K562 (cell line): ENCODE results near the gene CCDC85A. TPM values are rescaled to one million over a fixed set of nuclear protein-coding genes. Genes with fewer than 3 reads are reported as not detected.

Experiments
- ATAC-seq: fragments of 200-7000 bp; cut with Tn5 transposase; 3 replicates; pipeline ENCODE4 v1.9.1; 2020; ENCODE audit warnings: moderate library complexity
- BruUV-seq: library from RNA; stranded (reverse); fragments of 400-500 nt; replicated peaks from 2 replicates; lab custom pipeline; 2021; lab: Mats Ljungman, UMichigan
- CTCF ChIA-PET: fragments of 300-600 bp; formaldehyde crosslinking; extraction: SDS; loops from one replicate; lab custom pipeline; 2021; ENCODE audit warnings: low intra/inter-chr PET ratio; lab: Yijun Ruan, JAX
- POLR2A ChIA-PET: fragments of 300-600, 350-650 bp; sonication (Branson Sonifier 250); formaldehyde crosslinking; extraction: SDS; loops from one replicate; lab custom pipeline; 2021; ENCODE audit warnings: antibody characterized with exemption, inconsistent platforms; lab: Yijun Ruan, JAX
- DNase-seq, 4 experiments: peaks; one replicate each; pipeline versions ENCODE4 v3.0.0 to v3.0.0-alpha.2; 2011 to 2018; ENCODE audit warnings: low spot score in 3 of 4, mixed read lengths in 3 of 4; ENCODE audit errors: extremely low read depth in 1 of 4
- FAIRE-seq: peaks from 2 replicates; lab custom pipeline; 2011; peaks lifted over from hg19 to GRCh38; lab: Jason Lieb, UNC
- H2AFZ ChIP-seq: 2 replicates; pipeline ENCODE4 v1.6.0; 2011; ENCODE audit warnings: low read depth, low read length, control low read depth, inconsistent platforms
- H3K27ac ChIP-seq: fragments of 200-600 bp; 3 replicates; pipeline ENCODE4 v1.8.0; 2011; ENCODE audit warnings: low read depth, mild to moderate bottlenecking, control low read depth, inconsistent platforms, low read length, moderate library complexity, mixed read lengths; ENCODE audit errors: extremely low read depth
- H3K27me3 ChIP-seq, 2 experiments: fragments of 300-600 bp in 1 of 2; 2 replicates in 1 of 2; 3 replicates in 1 of 2; pipeline versions ENCODE4 v1.6.0 to v1.8.0; 2011; ENCODE audit warnings: inconsistent platforms in 2 of 2, low read length in 2 of 2, mild to moderate bottlenecking in 1 of 2, mixed read lengths in 1 of 2, moderate library complexity in 1 of 2; ENCODE audit not compliant: control insufficient read depth in 2 of 2, insufficient read depth in 2 of 2
- H3K36me3 ChIP-seq: fragments of 300-600 bp; 3 replicates; pipeline ENCODE4 v1.8.0; 2011; ENCODE audit warnings: mild to moderate bottlenecking, low read length, inconsistent platforms; ENCODE audit not compliant: control insufficient read depth, insufficient read depth
- H3K4me1 ChIP-seq, 2 experiments: fragments of 200-600 bp in 1 of 2; replicated peaks in 1 of 2; 2 replicates in 1 of 2; 3 replicates in 1 of 2; pipeline versions ENCODE4 v1.5.1 to v1.8.0; 2011; ENCODE audit warnings: inconsistent platforms in 2 of 2, low read length in 2 of 2, mild to moderate bottlenecking in 1 of 2, mixed read lengths in 1 of 2, moderate library complexity in 1 of 2; ENCODE audit not compliant: control insufficient read depth in 2 of 2, insufficient read depth in 2 of 2
- H3K4me2 ChIP-seq: 2 replicates; pipeline ENCODE4 v1.6.1; 2011; ENCODE audit warnings: low read length, control low read depth, inconsistent platforms, mixed read lengths; ENCODE audit not compliant: insufficient read depth
- H3K4me3 ChIP-seq: fragments of 200-600 bp; sonication (generic), shearing (Covaris generic); 2 replicates; pipeline ENCODE4 v1.5.1; 2016; ENCODE audit warnings: control low read depth, inconsistent platforms
- H3K79me2 ChIP-seq: fragments of 200-600 bp; 3 replicates; pipeline ENCODE4 v1.8.0; 2011; ENCODE audit warnings: low read length, inconsistent platforms; ENCODE audit not compliant: control insufficient read depth, insufficient read depth
- H3K9ac ChIP-seq, 2 experiments: 2 replicates each; pipeline versions ENCODE4 v1.6.0 to v1.6.1; 2011; ENCODE audit warnings: low read depth in 2 of 2, low read length in 2 of 2, control low read depth in 1 of 2, inconsistent platforms in 1 of 2, mild to moderate bottlenecking in 1 of 2, mixed read lengths in 1 of 2; ENCODE audit not compliant: insufficient read depth in 1 of 2
- H3K9me1 ChIP-seq: one replicate; pipeline ENCODE4 v1.6.0; 2011; ENCODE audit warnings: inconsistent platforms, mild to moderate bottlenecking, low read length, moderate library complexity; ENCODE audit not compliant: control insufficient read depth, insufficient read depth
- H3K9me3 ChIP-seq: replicated peaks from 2 replicates; pipeline ENCODE4 v1.5.1; 2011; ENCODE audit warnings: low read depth, low read length, inconsistent platforms; ENCODE audit not compliant: control insufficient read depth, insufficient read depth
- H4K20me1 ChIP-seq: replicated peaks from 2 replicates; pipeline ENCODE4 v1.6.1; 2011; ENCODE audit warnings: low read length, inconsistent platforms, mixed read lengths; ENCODE audit not compliant: control insufficient read depth, insufficient read depth
- ATF2 ChIP-seq: sonication (generic); formaldehyde crosslinking; IDR thresholded peaks from 2 replicates; pipeline ENCODE4 v1.8.1; 2022; ENCODE audit warnings: missing genetic modification reagents
- CAMTA2 ChIP-seq: fragments of 250-450 bp; sonication (Bioruptor Pico); conservative IDR thresholded peaks from 2 replicates; pipeline ENCODE4 v1.5.1; 2022
- FIP1L1 ChIP-seq: fragments of 200-400 bp; formaldehyde crosslinking; IDR thresholded peaks from 2 replicates; pipeline ENCODE4 v1.6.1; 2018; ENCODE audit warnings: mild to moderate bottlenecking, low read depth, low read length; ENCODE audit not compliant: poor library complexity, severe bottlenecking
- GABPB1 ChIP-seq: sonication (generic); formaldehyde crosslinking; IDR thresholded peaks from 2 replicates; pipeline ENCODE4 v1.8.0; 2022; ENCODE audit warnings: mild to moderate bottlenecking, missing genetic modification reagents
- KHSRP ChIP-seq: fragments of 450-650 bp; IDR thresholded peaks from 2 replicates; pipeline ENCODE4 v1.6.1; 2017
- MCM7 ChIP-seq, 2 experiments: fragments of 450-650 bp; IDR thresholded peaks; 2 replicates each; pipeline ENCODE4 v1.6.1; 2016 to 2018
- MIER1 ChIP-seq: fragments of 450-650 bp; IDR thresholded peaks from 2 replicates; pipeline ENCODE4 v1.6.1; 2016; ENCODE audit warnings: antibody characterized with exemption, mild to moderate bottlenecking, low read depth
- PATZ1 ChIP-seq: fragments of 250-450 bp; sonication (Bioruptor Pico); IDR thresholded peaks from 2 replicates; pipeline ENCODE4 v1.5.0; 2020; ENCODE audit warnings: mild to moderate bottlenecking, borderline replicate concordance
- PHF8 ChIP-seq: fragments of 200-600 bp; sonication (generic); IDR thresholded peaks from 2 replicates; pipeline ENCODE4 v1.6.1; 2012; ENCODE audit warnings: mixed run types, mild to moderate bottlenecking, inconsistent platforms, low read length, moderate library complexity, borderline replicate concordance
- RCOR1 ChIP-seq, 2 experiments: IDR thresholded peaks; 2 replicates each; pipeline ENCODE4 v1.6.1; 2012; ENCODE audit warnings: low read depth in 2 of 2, low read length in 2 of 2, borderline replicate concordance in 1 of 2, improper control_type of control experiment in 1 of 2
- SOX6 ChIP-seq: fragments of 450-650 bp; IDR thresholded peaks from 2 replicates; pipeline ENCODE4 v1.6.1; 2014; ENCODE audit warnings: mild to moderate bottlenecking
- THRB ChIP-seq: fragments of 450-650 bp; formaldehyde crosslinking; conservative IDR thresholded peaks from 2 replicates; pipeline ENCODE4 v1.4.0; 2022; ENCODE audit warnings: mild to moderate bottlenecking, missing genetic modification characterization
- UBTF ChIP-seq, 2 experiments: IDR thresholded peaks; 2 replicates each; pipeline ENCODE4 v1.6.1; 2012; ENCODE audit warnings: improper control_type of control experiment in 2 of 2, low read depth in 2 of 2, low read length in 2 of 2, borderline replicate concordance in 1 of 2
- XRCC5 ChIP-seq: fragments of 200-400 bp; formaldehyde crosslinking; IDR thresholded peaks from 2 replicates; pipeline ENCODE4 v1.6.1; 2017; ENCODE audit warnings: low read depth, mild to moderate bottlenecking, low read length
- ZNF253 ChIP-seq: fragments of 250-450 bp; sonication (Bioruptor Pico); conservative IDR thresholded peaks from 2 replicates; pipeline ENCODE4 v1.6.1; 2021; ENCODE audit warnings: mild to moderate bottlenecking
- ZNF316 ChIP-seq: fragments of 450-650 bp; IDR thresholded peaks from 2 replicates; pipeline ENCODE4 v1.6.1; 2016
- ZNF444 ChIP-seq: fragments of 250-450 bp; sonication (Bioruptor Pico); IDR thresholded peaks from 2 replicates; pipeline ENCODE4 v1.4.0; 2020; ENCODE audit warnings: mild to moderate bottlenecking, moderate library complexity
- ZNF79 ChIP-seq: fragments of 250-450 bp; sonication (Bioruptor Pico); IDR thresholded peaks from 2 replicates; pipeline ENCODE4 v1.4.0; 2020; ENCODE audit warnings: low read depth, mild to moderate bottlenecking, moderate library complexity
- WGBS: fragments of 100-300 bp; shearing (Covaris generic); methylation state at CpG from one replicate; pipeline ENCODE4 v1.1.6; 2016; ENCODE audit warnings: low coverage, mixed read lengths; ENCODE audit not compliant: insufficient coverage; ENCODE audit errors: missing lambda C conversion rate; 5-methylcytosine and 5-hydroxymethylcytosine counted together
- in situ Hi-C: fragments of 300-500 bp; cut with MboI; formaldehyde crosslinking; loops from 4 replicates; pipeline ENCODE4 v1.15.0; 2018; ENCODE audit warnings: inconsistent platforms, mixed read lengths
- intact Hi-C: fragments of 100-400 bp; cut with micrococcal nuclease; formaldehyde crosslinking; loops from 2 replicates; pipeline ENCODE4 v1.14.2; 2022
- polyA plus RNA-seq, 8 experiments: library from polyadenylated mRNA; depleted of rRNA in 4 of 8; stranded (reverse) in 5 of 8; unstranded in 3 of 8; fragments of >200 nt; fragmentation: Nextera tagmentation in 2 of 8; fragmentation: Illumina TruSeq in 1 of 8; extraction: Ambion mirVana in 2 of 8; extraction: Trizol in 1 of 8; gene quantifications; 2 replicates each; pipeline versions ENCODE4 v1.2.1 to v1.2.3, GENCODE V29; 2011 to 2014; ENCODE audit warnings: inconsistent platforms in 1 of 8, missing spikeins in 1 of 8
- total RNA-seq, 7 experiments: library from RNA; depleted of rRNA in 6 of 7; stranded (reverse); fragments of >200 nt in 6 of 7; fragmentation: Illumina TruSeq in 2 of 7; extraction: Trizol in 2 of 7; gene quantifications; 2 replicates each; pipeline versions ENCODE4 v1.2.1 to v1.2.3, GENCODE V29; 2011 to 2021; ENCODE audit warnings: low replicate concordance in 1 of 7

Gene CCDC85A
- total and polyA plus RNA-seq, 9 of the 15 experiments (the other 6 are each of a cell fraction or from before 2014, with no cell fraction given) = 0.03 to 0.14 (median 0.10) TPM; not detected in 5

- Histone ChIP-seq H3K4me3 (no peak overlapping the region), H3K36me3 (no peaks in the 10 kb centered on the region), H2AFZ (no peak overlapping the region), H4K20me1 (no peaks in the 10 kb centered on the region), H3K9me1 (no peaks in the 10 kb centered on the region), H3K4me1 (no peaks in the 10 kb centered on the region), H3K27ac (no peak overlapping the region), H3K79me2 (no peaks in the 10 kb centered on the region), H3K27me3 (no peaks in the 10 kb centered on the region), H3K9me3 (no peaks in the 10 kb centered on the region), H3K9ac (no peak overlapping the region), H3K4me2 (no peak overlapping the region)
- no peak for FAIRE-seq
- no TSS peak for BruUV-seq
- no peak for DNase-seq
- intact Hi-C loops = no loop called here
- POLR2A ChIA-PET = no interaction called here
- in situ Hi-C loops = loop anchor here (25.0 kb wide), 1 partner anchor 538 kb away; no protein-coding TSS in a partner anchor
- ATAC-seq = no peak
- CTCF ChIA-PET = interaction anchor here (0.5 kb wide), 1 partner anchor 1719 kb away, joined by 4 read pairs; no protein-coding TSS in a partner anchor
- 0% methylated on average over 1 of the region's 1 CpG for WGBS
- no peak for TF ChIP-seq MIER1
- no peak for TF ChIP-seq UBTF (IDR thresholded peaks at IDR 0.05; ENCODE audit: borderline replicate concordance in 1 of 2, low read depth in 2 of 2, low read length in 2 of 2)
- TF ChIP-seq ZNF79 (CRISPR knock-in tag) = no peak
- TF ChIP-seq ATF2 (CRISPR knock-in tag) = no peak
- no peak for TF ChIP-seq ZNF316
- no peak for TF ChIP-seq GABPB1 (CRISPR knock-in tag)
- no peak for TF ChIP-seq ZNF444 (CRISPR knock-in tag)
- no peak for TF ChIP-seq CAMTA2
- no peak for TF ChIP-seq SOX6
- no peak for TF ChIP-seq THRB
- no peak for TF ChIP-seq PATZ1 (CRISPR knock-in tag)
- no peak for TF ChIP-seq PHF8
- no peak for TF ChIP-seq KHSRP
- TF ChIP-seq RCOR1 (IDR thresholded peaks at IDR 0.05; ENCODE audit: borderline replicate concordance in 1 of 2, low read depth in 2 of 2, low read length in 2 of 2) = no peak
- TF ChIP-seq FIP1L1 = no peak
- TF ChIP-seq ZNF253 (CRISPR knock-in tag) = no peak
- TF ChIP-seq MCM7 (IDR thresholded peaks at IDR 0.05) = no peak
- TF ChIP-seq XRCC5 = no peak
Observed at GRCh38 chr2:56199492-56199891, 15.7 kb downstream of the CCDC85A start.
